Endometrial microvascular endothelial cells (primary cell): ENCODE data around the gene ARID1B. TPM values are rescaled to one million over a fixed set of nuclear protein-coding genes. Genes with fewer than 3 reads are reported as not detected.
"Not testable (repeated sequence)": the region's sequence is repeated elsewhere in the genome, so short reads cannot be mapped to it uniquely, and the experiment has no call there.

Experiments
- in situ Hi-C: cut with HindIII; loops from 2 replicates; pipeline ENCODE4 v1.10.0; 2017; ENCODE audit warnings: low sequenced_read_pairs, low pct_unique_long_range_greater_than_20kb; ENCODE audit errors: inconsistent ontology term
- total RNA-seq: library from RNA; depleted of rRNA; stranded (reverse); fragments of >200 nt; gene quantifications from one replicate; pipeline ENCODE4 v1.2.3, GENCODE V29; 2015; ENCODE audit errors: inconsistent ontology term

ARID1B gene
- total RNA-seq, 1 donor from 2014 or later, result 24.6 TPM

- in situ Hi-C loops, result no loop called here
Observed at GRCh38 chr6:157139054-157139708, 362.0 kb downstream of the ARID1B start.

DNA sequence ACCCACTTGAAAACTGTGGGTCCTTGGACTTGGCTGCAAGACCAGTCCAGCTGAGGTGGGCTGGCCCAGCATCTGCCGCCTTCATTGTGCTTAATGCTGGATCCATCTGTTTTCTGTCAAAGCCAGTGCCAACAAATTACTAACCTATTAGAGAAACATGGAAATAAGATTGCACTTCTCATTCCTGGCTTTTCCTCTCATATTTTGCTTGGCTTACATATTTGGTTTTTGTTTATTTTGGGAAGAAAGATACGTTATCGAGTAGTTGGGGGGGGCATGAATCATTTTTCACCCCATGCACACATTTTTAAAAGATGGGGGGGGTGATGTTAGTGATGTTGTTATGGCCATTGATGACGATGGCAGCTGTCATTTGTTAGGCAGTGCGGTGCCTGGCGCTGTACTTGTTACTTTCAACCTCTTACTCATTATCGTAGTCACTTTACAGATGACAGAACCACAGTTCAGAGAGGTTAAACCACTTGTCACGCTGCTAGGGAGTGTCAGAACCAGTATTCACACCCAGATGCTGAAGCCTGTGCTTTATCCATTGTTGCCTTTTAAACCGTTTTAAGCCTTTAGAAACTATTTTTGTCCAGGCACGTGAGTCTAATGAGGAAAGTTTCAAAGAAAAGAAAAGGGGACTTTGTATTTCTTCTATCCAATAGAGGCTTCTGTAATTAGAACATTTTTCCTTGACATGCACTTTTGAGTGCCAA is 366.2 kb downstream of the ARID1B start:
- in situ Hi-C loops, result no loop called here

GRCh38 chr6:157143890-157144798 is 367.0 kb downstream of the ARID1B start:
- in situ Hi-C loops, result no loop called here

DNA sequence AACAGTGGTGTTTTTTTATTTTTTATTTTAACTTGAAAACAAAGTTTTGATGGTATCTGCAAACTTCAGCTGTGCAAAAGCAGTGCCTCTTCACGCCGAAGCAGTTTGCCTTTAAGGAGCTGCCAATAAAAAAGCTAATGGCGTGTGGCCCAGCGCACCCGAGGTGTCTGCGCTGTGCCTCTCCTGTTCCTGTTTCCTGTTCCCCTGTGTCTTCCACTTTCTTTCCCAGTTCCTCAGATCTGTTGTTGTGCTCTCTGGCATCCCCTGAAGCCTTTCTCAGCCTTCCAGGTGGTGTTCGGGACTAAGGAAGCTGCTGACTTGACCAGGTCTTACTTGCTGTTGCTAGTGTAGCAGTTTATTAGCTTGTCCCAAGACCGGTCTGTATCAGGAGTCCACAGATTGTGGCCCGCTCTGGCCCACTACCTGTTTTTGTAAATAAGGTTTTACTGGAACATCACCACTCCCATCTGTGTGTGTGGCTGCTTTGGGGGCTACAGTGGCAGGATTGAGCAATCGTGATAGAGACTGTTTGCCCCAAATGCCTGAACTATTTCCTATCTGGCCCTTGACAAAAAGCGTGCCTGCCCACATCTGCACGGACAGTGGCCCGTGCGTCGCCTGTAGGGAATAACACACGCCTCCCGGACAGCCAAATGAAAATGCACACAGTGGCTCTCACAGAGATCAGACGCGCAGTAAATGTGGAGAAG is 367.8 kb downstream of the ARID1B start:
- in situ Hi-C loops, result no loop called here

DNA sequence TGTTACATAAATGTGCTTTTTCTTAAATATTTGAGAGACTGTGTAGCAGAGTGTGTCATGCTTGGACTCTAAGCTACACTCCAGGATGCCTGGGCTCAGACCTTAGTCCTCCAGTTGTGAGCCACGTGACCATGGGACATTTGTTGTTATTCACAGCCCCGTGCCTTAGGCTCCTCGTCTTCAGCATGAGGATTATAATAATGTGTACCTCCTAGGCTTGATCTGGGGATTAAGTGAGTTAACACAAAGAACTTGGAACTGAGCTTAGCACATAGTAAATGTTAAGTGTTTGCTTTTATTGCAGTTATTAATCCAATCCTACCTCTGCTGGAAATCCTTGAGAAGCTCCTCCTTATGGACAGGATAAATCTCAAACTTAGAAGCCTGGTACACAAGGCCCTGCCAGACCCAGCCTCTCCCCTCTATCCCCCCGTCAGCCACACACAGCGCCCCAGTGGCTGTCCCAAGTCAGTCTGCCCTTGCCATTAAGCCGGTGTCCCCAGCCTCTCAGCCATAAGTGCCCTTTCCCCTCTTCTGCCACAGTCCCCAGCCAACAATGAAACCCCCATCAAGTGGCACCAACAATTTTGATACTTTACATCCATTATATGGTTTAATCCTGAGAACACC is 368.6 kb downstream of the ARID1B start:
- in situ Hi-C loops, result no loop called here

GRCh38 chr6:157147054-157148026 is 370.2 kb downstream of the ARID1B start:
- in situ Hi-C loops, result not testable (repeated sequence)

DNA sequence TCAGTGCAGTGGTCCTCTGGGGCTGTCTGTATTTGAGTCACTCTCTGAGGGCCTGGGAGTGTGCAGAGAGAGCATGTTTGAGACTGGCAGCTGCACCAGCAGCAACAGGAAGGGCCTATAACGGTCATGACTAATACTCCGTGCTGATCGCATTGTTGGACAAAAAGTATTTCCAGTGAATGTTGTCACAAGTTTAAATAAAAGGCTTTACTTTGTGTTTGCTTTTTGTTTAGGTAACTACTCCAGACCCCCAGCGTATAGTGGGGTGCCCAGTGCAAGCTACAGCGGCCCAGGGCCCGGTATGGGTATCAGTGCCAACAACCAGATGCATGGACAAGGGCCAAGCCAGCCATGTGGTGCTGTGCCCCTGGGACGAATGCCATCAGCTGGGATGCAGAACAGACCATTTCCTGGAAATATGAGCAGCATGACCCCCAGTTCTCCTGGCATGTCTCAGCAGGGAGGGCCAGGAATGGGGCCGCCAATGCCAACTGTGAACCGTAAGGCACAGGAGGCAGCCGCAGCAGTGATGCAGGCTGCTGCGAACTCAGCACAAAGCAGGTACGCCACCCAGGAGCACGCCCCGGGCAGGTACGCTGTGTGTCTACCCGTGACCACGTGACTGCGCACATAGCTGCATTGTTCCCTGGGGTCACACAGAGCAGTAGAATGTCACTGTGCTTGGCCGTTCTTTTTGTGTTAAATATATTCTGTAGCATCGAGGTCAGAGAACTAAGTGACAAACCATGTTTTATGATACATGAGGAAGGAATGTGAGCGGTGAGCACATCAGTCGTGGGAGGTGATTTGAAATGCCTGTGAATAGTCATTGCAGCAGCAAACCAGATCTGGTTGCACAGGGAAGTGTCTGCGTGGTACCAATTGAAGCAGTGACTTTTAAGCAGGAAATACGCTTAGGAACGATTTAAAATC is 371.5 kb downstream of the ARID1B start:
- in situ Hi-C loops, result no loop called here

DNA sequence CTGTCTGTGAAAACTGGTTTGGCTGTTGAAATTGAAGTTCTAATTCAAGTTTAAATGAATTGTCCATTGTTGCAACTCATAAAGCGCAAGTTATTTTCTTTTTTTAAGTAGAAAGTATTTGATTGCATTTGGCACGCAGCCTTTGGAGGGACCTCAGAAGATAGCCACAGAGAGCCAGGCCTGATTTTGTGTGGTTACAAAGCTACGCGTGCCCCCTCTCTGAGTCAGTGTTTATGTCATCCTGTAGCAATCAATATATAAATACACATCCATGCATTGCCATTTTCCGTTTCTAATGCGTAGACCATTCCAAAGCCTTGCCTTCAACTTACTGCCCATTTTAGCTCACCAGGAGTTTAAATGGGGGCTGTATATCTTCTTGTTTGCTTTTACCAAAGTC is 372.9 kb downstream of the ARID1B start:
- in situ Hi-C loops, result no loop called here

DNA sequence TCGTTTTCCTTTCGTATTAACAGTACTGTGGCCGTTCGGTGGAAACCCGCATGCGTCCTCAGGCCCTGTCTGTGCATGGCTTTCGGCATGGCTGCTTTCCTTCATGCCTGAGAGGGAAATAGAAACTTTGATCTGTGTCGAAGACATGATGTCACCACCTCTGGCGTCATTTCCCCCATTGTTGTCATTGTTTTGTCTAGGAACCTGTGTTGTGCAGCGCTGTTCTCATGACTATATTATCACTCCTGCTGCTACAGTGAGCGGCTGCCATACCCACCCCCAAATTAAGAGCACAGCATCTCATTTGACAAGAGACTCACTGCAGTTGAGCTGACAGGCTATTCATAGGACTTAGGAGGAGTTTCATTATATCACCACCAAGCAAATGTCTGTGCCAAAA is 373.9 kb downstream of the ARID1B start:
- in situ Hi-C loops, result no loop called here

DNA sequence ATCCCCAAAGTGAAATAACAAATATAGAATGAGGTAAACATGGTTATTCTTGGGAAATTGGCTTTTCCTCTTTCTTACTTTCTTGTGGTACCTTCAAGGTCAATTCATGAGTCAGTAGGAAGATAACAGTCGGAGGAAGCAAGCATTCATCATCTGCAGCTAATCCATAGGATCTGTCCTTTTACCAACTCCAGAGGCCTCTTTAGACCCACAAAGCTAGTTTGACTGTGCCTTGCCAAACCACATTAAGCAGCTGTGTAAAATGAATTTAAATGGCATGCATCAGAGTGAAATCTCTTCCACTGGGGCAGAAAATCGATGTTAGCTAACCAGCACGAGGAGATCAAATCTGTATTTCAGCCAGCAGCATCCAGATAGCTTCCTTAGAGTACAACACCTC is 374.8 kb downstream of the ARID1B start:
- in situ Hi-C loops, result no loop called here

- in situ Hi-C loops, result no loop called here
Observed at GRCh38 chr6:157152556-157152955, 375.4 kb downstream of the ARID1B start.

DNA sequence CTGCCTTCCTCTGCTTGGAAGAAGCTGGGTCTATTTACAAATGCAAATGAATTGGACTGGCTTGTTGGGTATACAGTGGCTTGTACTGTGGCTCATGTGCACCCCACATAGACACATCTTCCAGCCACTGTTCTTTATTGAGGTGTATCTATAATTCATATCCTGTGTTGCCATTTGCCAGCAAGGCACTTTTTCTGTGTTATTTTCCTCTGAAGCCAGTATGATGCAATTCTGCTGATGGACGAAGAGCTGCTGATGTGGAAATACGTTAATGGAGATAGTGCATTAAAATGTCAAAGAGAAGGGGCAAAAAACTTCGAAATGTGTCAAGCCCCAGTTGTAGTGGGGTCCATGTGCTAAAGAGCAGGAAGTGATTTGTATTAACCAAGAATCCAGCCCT is 378.6 kb downstream of the ARID1B start:
- in situ Hi-C loops, result no loop called here

DNA sequence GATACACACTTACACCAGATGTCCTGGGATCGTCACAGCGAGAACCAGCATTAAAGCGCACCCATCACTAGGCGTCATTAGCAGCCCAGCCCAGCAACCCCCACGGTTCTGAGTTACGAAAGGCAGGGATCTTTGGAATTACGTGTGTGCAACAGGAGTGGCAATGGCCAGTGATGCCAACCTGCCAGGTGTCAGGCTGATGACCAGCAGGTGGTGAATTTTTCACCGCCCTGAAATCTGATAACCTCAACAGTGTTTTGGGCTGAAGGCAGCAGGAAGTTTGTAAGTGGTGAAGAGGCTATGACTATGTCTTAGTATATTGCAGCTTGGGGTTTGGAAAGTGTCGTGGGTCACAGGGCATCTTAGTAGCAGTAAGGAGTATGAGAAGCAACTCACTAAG is 380.1 kb downstream of the ARID1B start:
- in situ Hi-C loops, result no loop called here

GRCh38 chr6:157158456-157158855 is 381.3 kb downstream of the ARID1B start:
- in situ Hi-C loops, result no loop called here

- in situ Hi-C loops, result no loop called here
Observed at GRCh38 chr6:157158897-157159296, 381.7 kb downstream of the ARID1B start.

DNA sequence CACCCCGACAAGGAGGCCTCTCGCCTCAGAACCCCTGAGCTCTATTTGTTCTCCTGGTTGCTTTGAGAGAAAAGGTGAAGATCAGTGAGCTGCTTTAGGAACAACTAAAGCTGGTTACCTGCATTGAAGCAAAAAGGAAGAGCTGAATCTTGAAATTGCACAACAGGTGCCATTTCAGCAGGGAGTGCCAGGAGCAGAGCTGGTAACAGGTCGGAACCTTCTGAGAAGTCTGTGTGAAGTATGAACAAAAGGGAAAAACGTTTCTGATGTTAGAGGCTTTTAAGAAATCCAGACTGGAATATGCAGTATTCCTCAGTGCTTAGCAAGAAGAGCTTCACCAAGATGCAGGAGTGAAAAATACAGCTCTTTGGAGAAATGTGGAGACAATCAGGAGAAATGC is 382.2 kb downstream of the ARID1B start:
- in situ Hi-C loops, result no loop called here

GRCh38 chr6:157161912-157162311 is 384.7 kb downstream of the ARID1B start:
- in situ Hi-C loops, result no loop called here
